COLO668 (cell line): Measurements from ENCODE around the gene PIKFYVE.
"Not testable (repeated sequence)": the region's sequence is repeated elsewhere in the genome, so short reads cannot be mapped to it uniquely, and the experiment has no call there.

Experiments used
- DNase-seq: peaks from one replicate; lab custom pipeline; 2025; ENCODE audit not compliant: unreplicated experiment; lab: John Stamatoyannopoulos, UW

PIKFYVE gene

DNA sequence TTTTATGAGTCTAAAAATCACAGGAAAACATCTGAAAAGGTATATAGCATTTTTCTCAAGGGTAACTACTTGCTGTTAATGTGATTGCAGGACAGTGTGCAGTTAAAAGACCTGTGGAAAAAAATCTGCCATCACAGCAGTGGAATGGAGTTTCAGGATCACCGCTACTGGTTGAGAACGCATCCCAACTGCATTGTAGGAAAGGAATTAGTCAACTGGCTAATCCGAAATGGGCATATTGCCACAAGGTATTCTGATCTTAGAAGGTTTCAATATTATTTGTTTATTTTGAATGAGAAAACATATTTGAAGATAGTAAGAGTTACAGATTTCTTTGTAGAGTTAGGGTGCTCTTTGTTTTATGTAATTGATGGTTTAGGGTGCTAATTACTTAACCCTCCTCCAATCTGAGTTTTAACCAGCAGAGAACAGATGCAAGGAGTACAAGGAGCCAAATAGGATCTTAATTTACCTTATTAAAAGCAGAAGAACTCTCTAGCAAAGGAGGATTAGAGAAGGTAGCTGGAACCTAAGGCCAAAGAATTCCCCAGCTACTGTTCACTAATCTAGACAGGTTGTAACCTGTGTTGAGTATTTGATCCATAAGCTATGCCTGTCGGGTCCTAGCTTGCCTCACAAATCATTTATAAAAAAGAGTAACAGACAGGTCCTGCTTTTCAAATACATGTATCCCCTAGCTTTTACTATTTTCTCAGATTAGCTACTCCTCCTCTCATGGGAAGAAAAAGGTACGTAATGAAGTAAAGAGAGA lies 35.0 kb downstream of the PIKFYVE start:
- no peak for DNase-seq

DNA sequence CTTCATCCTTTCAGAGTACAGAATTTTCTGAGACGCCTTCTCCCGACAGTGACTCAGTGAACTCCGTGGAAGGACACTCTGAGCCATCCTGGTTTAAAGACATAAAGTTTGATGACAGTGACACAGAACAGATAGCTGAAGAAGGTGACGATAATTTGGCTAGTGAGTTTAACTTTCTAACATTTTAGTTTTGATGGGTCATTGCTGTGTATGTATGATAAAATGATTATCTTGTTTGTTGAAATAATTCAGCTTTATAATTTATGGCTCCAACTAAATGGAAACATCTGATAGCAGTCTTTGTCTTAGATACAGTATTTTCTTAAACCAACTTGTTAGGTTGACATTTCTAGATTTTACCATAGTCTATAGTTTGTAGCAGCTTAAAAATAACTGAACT lies 38.1 kb downstream of the PIKFYVE start:
- no peak for DNase-seq

DNA sequence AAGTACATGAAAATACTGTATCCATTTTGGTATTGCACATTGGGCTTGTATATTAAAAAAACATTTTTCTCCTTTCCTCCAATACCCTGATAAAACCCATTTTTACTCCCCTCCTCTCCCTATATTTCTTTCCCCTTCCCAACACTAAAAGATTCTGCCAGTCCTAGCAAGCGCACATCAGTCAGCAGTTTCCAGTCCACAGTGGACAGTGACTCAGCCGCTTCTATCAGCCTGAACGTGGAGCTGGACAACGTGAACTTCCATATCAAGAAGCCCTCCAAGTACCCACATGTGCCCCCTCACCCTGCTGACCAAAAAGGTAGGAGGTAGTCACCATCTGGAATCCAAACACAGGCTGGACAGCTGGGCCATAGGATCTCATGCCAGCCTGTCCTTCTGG lies 38.6 kb downstream of the PIKFYVE start:
- DNase-seq: no peak

DNA sequence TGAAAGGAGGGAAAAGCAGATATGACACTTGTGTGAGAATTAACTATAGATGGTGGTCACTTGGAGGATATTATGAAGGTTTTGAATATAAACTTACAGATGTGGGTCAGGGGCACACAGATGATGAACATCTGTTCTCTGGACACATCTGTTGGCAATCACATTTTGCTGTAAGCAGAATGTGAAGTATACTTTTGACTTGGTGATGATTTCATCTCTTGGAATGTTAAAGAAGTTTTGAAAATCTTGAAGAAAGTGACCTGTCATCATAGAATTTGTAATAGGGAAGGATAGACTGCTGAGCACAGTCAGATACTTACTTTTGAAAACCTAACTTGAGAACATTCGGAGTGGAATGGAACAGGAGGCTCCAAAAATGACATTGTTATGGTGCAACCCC lies 40.2 kb downstream of the PIKFYVE start:
- DNase-seq: no peak

DNA sequence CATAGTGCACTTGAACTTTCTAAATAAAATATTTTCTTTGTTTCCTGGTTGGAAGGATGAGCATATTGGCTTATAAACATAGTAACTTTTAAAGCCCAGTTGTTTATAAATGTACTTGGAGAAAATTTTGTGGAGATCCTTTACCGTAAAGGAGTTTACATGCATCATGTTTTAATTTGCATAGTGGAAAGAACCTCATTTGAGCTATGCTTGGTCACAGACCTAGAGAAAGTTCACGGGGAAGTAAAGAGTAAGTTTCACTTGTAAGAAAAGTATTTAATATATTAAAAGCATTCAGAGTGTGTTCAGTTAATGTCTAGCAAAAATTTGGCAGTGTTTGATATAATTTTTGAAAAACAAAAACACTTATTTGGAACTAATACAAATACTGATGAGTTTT lies 45.3 kb downstream of the PIKFYVE start:
- no peak for DNase-seq

DNA sequence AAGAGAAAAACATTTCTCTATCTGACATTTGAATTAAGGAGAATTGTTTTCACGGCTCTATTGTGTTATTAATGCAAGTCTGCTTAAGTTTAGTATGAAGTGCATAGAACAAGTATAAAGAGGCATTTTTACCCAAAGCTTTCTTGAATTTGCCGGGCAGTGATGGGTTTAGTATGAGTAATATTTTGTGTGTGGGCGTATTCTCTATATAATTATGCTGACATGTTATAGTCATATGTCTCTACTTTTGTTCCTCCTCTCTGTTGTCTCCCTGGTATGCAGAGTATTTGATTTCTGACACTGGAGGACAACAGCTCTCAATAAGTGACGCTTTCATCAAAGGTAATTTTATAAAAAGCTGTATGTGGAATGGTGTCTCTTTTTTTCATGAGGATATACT lies 45.9 kb downstream of the PIKFYVE start:
- no peak for DNase-seq

DNA sequence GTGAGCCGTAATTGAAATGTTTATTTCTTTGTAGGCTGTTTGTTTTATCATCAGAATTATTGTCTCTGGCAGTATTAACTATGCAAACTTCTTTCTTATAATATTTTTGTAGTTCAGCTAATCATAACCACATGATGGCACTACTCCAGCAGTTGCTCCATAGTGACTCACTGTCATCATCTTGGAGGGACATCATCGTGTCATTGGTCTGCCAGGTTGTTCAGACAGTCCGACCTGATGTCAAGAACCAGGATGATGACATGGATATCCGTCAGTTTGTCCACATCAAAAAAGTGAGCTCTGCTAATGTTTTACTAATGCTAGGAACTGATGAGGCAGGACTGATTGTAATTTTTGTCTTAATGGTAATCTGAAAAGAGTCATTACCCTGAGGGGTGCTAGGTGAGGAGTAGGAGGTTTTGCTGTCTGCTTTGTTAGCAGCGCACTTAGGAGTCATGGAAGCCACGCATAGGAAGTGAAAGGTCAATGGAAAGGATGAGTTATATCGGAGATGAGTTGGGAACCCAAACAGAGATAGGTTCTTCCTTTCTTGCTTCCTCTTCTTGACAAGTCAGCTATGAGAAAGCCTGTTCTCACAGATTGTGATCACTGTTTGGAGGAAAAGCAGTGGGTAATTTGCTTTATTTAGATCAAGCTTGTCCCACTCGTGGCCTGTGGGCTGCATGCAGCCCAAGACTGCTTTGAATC lies 49.2 kb downstream of the PIKFYVE start:
- no peak for DNase-seq

DNA sequence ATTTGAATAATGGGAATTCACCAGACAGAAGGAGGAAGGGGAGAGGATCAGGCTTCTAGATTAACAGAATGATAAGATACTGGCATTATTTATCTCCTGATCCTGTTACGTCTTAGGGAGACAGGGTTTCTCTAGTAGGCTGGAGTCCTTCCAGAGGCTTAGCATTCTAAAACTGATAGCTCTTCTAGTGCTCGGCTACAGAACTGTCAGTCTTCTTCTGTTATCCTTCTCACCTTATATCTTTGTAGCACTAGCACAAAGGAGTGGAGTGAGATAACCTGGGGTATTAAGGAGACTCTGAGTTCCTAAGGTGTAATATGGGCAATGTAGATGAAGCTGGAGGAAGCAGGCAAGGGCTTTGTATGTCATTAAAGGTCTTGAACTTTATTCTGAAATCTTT lies 52.1 kb downstream of the PIKFYVE start:
- DNase-seq: no peak

DNA sequence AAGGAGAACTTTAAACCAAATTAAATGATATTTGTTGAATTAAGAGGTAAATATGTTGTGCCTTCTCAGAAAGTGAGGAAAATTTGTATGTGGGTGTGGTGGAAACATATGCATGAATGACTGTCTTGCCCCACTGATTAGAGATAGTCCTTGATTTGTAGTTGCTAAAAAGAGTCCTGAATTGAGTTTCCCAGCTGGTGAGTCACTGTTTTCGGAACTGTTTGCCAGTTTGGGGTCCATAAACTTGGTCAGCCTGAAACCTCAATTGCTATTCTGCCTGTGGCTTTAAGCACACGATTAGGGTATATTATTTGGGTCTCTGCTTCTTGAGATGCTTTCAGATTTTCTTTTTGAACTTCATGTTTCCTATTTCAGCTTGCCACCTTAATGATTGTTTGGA lies 53.3 kb downstream of the PIKFYVE start:
- DNase-seq: no peak

DNA sequence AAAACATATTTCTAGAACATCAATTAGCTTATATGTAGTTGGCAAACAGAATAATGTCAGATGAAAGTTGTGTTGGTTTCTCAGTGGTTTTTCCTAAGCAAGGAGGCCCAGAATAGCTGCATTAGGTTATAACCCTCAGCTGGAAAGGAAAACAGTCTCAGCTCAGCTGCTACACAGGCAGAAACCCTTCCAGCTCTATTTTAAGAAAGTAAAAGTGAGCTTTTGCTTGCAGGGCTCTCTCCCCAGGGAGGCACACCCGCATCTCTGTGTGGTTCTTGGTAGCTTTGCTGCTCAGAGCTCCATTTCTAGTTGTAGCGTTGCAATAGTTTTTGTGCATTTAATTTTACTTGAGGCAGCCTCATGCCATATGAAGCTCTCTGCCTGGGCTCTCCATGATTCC lies 54.6 kb downstream of the PIKFYVE start:
- no peak for DNase-seq

DNA sequence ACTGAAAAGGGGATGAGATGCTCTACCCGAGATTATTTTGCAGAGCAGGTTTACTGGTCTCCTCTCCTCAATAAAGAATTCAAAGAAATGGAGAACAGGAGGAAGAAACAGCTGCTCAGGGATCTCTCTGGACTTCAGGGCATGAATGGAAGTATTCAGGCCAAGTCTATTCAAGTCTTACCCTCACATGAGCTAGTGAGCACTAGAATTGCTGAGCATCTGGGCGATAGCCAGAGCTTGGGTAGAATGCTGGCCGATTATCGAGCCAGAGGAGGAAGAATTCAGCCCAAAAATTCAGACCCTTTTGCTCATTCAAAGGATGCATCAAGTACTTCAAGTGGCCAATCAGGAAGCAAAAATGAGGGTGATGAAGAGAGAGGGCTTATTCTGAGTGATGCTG lies 60.0 kb downstream of the PIKFYVE start:
- no peak for DNase-seq

DNA sequence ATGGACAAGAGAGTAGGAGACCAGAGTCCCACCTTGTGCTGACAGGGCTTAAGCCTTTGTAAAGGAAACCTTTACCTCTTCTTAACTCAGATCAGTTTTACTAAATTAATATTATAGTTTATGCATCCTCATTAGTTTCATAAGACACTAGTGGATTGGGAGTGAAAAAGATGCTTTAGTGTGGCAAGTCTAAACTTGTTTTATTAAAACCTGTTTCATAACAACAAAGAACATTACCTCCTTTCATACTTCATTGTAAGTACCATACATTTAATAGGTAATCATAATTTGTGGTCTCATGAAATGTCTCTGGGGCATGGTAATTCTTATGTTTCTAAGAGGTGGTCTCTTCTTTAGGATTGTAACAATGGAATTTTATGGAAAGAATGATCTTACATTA lies 63.4 kb downstream of the PIKFYVE start:
- DNase-seq: no peak

DNA sequence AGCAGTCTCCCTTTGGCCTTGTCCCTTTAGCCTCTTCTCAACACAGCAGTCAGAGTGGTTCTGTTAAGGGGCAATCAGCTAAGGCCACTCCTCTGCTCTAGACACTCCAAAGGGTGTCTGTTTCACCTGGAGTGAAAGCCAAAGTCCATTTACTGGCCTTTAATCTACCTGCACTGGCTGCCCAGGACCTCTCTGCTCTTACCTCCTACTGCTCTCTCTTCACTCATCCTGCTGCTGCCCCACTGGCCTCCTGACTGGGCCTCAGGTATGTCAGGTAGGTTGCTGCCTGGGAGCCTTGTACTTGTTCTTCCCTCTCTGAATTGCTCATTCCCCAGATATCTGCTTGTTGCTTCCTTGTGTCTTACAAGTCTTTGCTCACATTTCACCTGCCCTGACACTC lies 68.2 kb downstream of the PIKFYVE start:
- DNase-seq: no peak

DNA sequence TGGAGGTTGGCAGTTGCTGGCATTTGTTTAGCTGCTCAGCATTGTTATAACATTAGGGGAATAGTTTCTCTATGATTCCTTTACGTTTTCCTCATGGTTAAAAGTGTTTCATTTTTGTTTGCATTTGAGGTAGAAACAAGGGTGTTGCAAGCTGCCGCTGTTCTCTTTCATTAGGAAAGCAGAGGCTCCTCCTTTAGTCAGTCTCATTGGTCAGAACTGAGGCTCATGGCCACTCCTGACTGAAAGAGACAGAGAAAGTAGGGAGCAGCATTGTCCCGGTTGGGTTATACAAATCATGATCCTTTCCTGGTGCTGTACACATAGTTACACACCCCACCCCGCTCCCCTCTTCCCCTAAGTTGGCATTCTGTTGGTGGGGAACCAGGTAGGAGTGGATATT lies 80.7 kb downstream of the PIKFYVE start:
- no peak for DNase-seq

DNA sequence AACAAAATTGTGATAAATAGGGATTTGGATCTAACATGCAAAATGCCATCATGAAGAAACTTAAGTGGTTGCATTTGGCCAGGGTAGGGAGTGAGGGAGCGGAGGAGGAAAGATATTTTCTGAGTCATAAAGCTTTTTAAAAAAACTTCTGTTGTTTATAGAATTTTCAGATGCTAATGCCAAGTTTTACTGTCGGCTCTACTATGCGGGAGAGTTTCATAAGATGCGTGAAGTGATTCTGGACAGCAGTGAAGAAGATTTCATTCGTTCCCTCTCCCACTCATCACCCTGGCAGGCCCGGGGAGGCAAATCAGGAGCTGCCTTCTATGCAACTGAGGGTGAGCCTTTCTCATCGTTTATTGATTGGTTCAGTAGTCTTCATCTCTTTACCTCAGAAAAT lies 84.6 kb downstream of the PIKFYVE start:
- DNase-seq: no peak

DNA sequence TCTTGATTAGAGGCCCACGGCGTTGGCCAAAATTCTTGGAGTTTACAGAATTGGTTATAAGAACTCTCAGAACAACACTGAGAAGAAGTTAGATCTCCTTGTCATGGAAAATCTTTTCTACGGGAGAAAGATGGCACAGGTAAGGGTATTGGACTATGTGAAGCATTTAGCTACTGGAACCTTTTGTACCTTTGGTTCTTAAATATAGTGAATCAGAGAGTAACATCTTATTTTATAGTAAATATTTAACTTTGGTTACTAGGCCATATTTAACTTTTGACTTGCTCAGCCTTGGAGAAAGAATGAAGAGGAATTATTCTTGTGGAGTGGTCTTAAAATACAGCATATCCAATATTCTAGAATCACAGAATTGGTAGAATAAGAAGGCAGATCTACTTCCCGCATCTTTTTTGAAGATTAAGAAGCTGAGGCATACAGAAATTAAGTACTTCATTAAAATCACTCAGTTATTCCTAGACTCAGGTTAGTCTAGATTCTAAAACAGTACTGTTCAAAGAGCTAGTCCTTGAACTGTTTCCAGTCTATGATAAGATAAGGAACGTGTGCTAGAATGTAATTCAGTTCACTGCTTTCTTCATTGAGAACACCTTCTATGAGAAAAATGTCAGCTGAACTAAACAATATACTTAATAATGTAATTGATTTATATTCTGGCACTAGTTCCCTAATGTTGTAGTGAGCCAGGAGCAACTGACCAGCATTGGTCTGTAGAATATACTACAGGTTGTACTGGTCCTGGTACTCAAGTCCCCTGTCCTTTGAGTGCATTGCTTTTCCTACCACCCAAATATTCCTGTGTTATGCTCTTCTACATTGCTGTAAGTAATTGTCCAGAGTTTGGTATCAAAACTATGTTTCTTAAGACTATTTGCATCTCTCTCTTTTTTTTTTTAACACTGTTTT lies 86.9 kb downstream of the PIKFYVE start:
- no peak for DNase-seq

DNA sequence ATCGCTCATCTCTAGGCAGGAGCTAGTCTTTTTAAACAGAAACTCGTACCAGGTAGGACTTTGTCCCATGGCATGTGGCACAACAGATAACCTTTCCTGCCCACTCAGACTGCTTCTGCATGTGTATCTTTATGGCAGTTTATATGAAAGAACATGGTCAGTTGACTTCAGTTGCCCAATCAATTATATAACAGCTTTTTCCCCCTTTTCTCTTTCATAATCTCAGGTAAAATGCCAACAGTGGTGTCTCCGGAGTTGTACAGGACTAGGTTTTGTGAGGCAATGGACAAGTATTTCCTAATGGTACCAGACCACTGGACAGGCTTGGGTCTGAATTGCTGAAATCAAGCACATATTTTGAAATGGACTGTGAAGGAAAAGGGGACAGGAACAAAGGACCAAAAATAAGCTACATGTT lies 88.9 kb downstream of the PIKFYVE start:
- no peak for DNase-seq

DNA sequence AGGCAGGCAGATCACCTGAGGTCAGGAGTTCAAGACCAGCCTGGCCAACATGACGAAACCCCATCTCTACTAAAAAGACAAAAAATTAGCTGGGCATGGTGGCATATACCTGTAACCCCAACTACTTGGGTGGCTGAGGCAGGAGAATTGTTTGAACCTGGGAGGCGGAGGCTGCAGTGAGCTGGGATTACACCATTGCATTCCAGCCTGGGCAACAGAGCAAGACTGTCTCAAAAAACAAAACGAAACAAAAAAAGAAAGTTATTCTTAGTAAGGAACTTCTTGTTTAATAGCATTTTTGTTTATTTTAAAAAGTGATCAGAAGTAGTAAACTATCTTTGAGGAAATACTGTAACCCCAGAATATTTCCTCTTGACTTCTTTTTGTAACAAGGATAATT lies 90.4 kb downstream of the PIKFYVE start:
- DNase-seq: not testable (repeated sequence)

DNA sequence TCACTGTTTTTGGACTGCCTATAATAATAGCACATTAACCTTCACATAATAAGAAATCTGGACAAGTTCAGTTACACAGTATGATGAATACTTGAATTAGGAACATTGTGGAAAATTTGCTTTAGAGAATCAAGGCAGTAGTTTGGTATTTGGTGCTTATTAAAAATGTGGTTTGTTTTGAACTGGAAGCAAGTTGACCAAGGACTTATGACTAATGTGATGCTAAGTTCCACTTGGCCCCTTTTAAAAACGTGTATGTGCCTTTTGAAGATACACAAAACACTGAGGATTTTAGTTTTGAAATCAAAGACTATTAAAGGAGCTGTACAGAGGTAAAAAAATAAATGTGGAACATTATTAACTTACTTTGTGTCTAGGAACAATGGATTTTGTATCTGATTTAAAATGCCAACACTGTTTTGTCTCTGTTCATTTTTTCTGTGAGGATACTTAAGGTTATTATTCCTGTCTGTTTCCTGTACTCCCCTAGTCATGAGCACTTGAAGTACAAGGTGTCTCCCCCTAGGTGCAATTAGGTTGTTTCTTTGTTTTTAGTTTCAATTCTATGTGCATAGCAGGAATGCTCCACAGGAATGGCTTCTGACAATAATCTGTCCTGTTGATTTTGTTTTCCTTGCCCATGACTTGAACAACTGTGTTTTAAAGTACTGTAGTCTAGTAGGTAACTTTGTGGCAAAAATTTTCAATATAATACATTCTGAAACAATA lies 91.0 kb downstream of the PIKFYVE start:
- no peak for DNase-seq

DNA sequence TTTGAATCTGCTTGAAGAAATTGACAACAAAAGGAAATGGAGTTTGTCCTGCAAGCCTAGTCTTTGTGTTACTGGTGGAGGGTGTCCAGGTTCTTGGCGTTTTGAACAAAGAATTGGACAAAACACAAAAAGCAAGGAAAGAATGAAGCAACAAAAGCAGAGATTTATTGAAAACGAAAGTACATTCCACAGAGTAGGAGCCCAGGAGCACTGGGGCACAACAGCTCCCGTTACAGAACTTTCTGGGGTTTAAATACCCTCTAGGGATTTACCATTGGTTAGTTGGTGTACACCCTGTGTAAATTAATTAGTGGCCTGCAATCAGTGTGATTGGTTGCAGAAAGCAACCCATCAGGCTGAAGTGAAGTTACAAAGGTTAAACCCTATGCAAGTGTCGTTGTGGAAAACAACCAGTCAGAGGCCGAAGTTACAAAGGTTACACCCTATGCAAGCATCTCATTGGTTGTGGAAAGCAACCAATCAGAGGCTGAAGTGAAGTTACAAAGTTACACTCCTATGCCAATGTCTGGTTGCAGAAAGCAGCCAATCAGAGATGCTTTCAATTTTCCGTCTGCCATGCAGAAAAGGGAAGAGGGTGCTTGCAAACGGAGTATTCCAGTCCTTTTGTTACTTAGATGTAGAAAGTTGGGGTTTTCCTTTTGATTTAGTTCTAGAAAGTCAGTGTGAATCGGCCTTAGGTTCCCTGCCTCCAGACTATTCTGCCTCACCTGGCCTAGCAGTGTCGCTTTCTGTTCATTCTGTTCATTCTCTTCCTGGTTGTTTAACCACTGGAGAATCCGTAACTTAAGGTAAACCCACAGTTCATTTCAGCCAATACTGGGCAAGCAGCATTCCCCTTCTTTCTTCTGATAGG lies 92.9 kb downstream of the PIKFYVE start:
- DNase-seq: no peak
